Mesothelial cell of epicardium (in vitro differentiated cells): ENCODE data around the gene KCNMA1. TPM values are rescaled to one million over a fixed set of nuclear protein-coding genes. Genes with fewer than 3 reads are reported as not detected.

Experiments used
- DNase-seq, 2 experiments: peaks; one replicate each; pipeline ENCODE4 v3.0.0; 2021; ENCODE audit warnings: low spot score in 2 of 2; ENCODE audit not compliant: unreplicated experiment in 2 of 2
- H3K27ac Mint-ChIP-seq: 2 replicates; pipeline ENCODE4 v1.8.0; 2021; ENCODE audit warnings: mixed read lengths
- H3K27me3 Mint-ChIP-seq: 2 replicates; pipeline ENCODE4 v1.8.0; 2021; ENCODE audit warnings: low read depth, mixed read lengths
- H3K36me3 Mint-ChIP-seq: 2 replicates; pipeline ENCODE4 v1.8.0; 2021; ENCODE audit warnings: mixed read lengths
- H3K4me1 Mint-ChIP-seq: 2 replicates; pipeline ENCODE4 v1.8.0; 2021; ENCODE audit warnings: mixed read lengths
- H3K4me3 Mint-ChIP-seq: 2 replicates; pipeline ENCODE4 v1.8.0; 2021; ENCODE audit warnings: mild to moderate bottlenecking, moderate library complexity, mixed read lengths
- H3K9me3 Mint-ChIP-seq: 2 replicates; pipeline ENCODE4 v1.8.0; 2021; ENCODE audit warnings: mixed read lengths
- CTCF ChIP-seq: fragments of 200-600 bp; sonication (generic); IDR thresholded peaks from one replicate; pipeline ENCODE4 v1.5.0; 2021; ENCODE audit warnings: antibody characterized with exemption; ENCODE audit not compliant: unreplicated experiment
- total RNA-seq: library from RNA; stranded (reverse); gene quantifications from 3 replicates; pipeline ENCODE4 v1.2.1, GENCODE V29; 2021

Gene KCNMA1
- total RNA-seq, 1 donor from 2014 or later = 44.0 TPM

DNA sequence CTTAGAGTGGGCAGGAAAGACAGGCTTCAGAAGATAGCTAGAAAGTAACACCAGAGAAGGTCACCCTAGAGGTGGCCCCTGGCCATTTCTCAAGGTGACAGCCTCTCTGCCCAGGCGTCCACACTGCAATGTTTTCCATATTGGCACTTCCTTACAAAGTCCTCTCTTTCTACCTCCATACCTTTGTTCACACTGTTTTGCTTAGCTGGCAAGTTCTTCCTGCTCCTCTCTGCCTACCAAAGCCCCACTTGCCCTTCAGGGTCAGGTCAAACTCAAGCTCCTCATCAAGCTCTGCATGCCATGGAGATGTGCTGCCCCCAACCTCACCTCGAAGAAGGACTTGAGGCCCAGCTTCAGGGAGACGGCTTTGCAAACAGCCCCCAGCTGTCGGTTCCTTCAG lies 190.9 kb downstream of the KCNMA1 start:
- Mint-ChIP-seq H3K9me3 (no peaks in the 10 kb centered on the region), H3K27ac (no peak overlapping the region), H3K4me1 (peaks cover 2% of the 10 kb centered on the region), H3K27me3 (no peaks in the 10 kb centered on the region), H3K36me3 (peaks cover 2% of the 10 kb centered on the region), H3K4me3 (no peak overlapping the region)
- TF ChIP-seq CTCF = no peak
- no peak for DNase-seq

DNA sequence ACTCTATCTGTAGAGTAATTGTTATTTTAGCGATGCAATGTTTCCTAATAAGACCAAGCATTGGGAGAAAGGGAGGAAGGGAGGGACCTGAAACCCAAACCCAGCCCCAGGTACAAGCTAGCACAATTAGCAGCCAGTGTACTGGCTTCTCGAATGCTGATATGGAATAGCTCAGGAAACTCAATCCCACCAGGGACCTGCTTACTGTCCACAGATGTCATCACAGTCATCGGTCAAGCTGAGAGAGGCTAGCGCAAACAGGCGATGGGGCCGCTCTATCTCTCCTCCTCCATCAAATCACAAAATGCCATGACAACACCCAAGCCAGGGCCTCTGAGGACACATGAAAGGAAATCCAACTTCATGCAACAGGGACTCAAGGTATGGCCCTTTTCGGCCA lies 192.1 kb downstream of the KCNMA1 start:
- DNase-seq = no peak
- Mint-ChIP-seq H3K36me3 (peaks cover 2% of the 10 kb centered on the region), H3K4me1 (peaks cover 2% of the 10 kb centered on the region), H3K27ac (no peak overlapping the region), H3K27me3 (no peaks in the 10 kb centered on the region), H3K9me3 (no peaks in the 10 kb centered on the region), H3K4me3 (no peak overlapping the region)
- TF ChIP-seq CTCF = no peak

DNA sequence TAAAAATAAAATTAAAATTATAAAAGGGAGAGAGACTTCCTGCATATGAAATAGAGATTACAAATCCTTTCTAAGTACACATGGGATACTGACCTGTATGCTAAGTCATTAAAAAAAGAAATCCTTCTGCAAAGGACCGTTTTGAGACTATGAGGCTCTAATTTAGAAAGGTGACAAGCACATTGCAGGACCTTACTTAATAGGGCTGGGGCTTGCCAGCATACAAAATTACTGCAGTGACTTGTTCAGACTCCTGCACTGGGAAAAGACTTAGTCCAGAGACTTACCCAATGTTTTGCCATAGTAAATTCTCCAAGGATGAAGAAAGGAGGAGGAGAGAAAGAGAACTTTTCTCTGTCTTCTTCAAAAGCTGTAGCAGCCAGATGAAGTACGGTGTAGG lies 193.6 kb downstream of the KCNMA1 start:
- TF ChIP-seq CTCF = no peak
- no peak overlapping the region for H3K27ac Mint-ChIP-seq
- H3K36me3 Mint-ChIP-seq = peaks cover 2% of the 10 kb centered on the region
- H3K4me3 Mint-ChIP-seq = no peak overlapping the region
- H3K9me3 Mint-ChIP-seq = no peaks in the 10 kb centered on the region
- peaks cover 3% of the 10 kb centered on the region for H3K4me1 Mint-ChIP-seq
- DNase-seq = no peak
- H3K27me3 Mint-ChIP-seq = no peaks in the 10 kb centered on the region

- peaks cover 3% of the 10 kb centered on the region for H3K4me1 Mint-ChIP-seq
- H3K9me3 Mint-ChIP-seq = no peaks in the 10 kb centered on the region
- H3K4me3 Mint-ChIP-seq = no peak overlapping the region
- no peak for DNase-seq
- TF ChIP-seq CTCF = no peak
- no peak overlapping the region for H3K27ac Mint-ChIP-seq
- no peaks in the 10 kb centered on the region for H3K27me3 Mint-ChIP-seq
- H3K36me3 Mint-ChIP-seq = peaks cover 2% of the 10 kb centered on the region
Measured at GRCh38 chr10:77442699-77443189, 194.9 kb downstream of the KCNMA1 start.

GRCh38 chr10:77441353-77442166 lies 196.0 kb downstream of the KCNMA1 start:
- H3K36me3 Mint-ChIP-seq = no peaks in the 10 kb centered on the region

More at GRCh38 chr10:77441353-77442166, 196.0 kb downstream of the KCNMA1 start:
- Mint-ChIP-seq H3K4me3 (no peak overlapping the region), H3K4me1 (peaks cover 7% of the 10 kb centered on the region), H3K9me3 (no peaks in the 10 kb centered on the region), H3K27ac (no peak overlapping the region), H3K27me3 (no peaks in the 10 kb centered on the region)
- no peak for DNase-seq
- no peak for TF ChIP-seq CTCF
